GM12878 (cell line): Measurements from ENCODE around the gene FBLN7. TPM values are rescaled to one million over a fixed set of nuclear protein-coding genes. Genes with fewer than 3 reads are reported as not detected.

Experiments
- ATAC-seq: fragments of 200-7000 bp; cut with Tn5 transposase; 3 replicates; pipeline ENCODE4 v1.9.1; 2020; ENCODE audit warnings: mild to moderate bottlenecking, moderate library complexity
- BruUV-seq: library from RNA; stranded (reverse); fragments of 400-500 nt; replicated peaks from 2 replicates; lab custom pipeline; 2021; lab: Mats Ljungman, UMichigan
- CTCF ChIA-PET: fragments of 300-600 bp; sonication (Branson Sonifier 250); formaldehyde crosslinking; extraction: SDS; loops from one replicate; lab custom pipeline; 2021; ENCODE audit warnings: inconsistent platforms; lab: Yijun Ruan, JAX
- POLR2A ChIA-PET: fragments of 350-600 bp; formaldehyde crosslinking; extraction: SDS; loops from one replicate; lab custom pipeline; 2021; ENCODE audit warnings: inconsistent platforms; lab: Charles Lee
- RAD21 ChIA-PET: fragments of 300-600 bp; sonication (Branson Sonifier 250); formaldehyde crosslinking; loops from one replicate; lab custom pipeline; 2023; ENCODE audit warnings: antibody characterized with exemption; ENCODE audit not compliant: unreplicated experiment; lab: Charles Lee
- SMC1A ChIA-PET: fragments of 300-600 bp; sonication (Branson Sonifier 250); formaldehyde crosslinking; loops from one replicate; lab custom pipeline; 2023; ENCODE audit not compliant: unreplicated experiment, uncharacterized antibody; lab: Charles Lee
- DNase-seq: peaks from one replicate; pipeline ENCODE4 v3.0.0-alpha.2; 2011; ENCODE audit warnings: low read depth, low spot score
- FAIRE-seq: peaks from 3 replicates; lab custom pipeline; 2011; peaks lifted over from hg19 to GRCh38; lab: Jason Lieb, UNC
- H2AFZ ChIP-seq: 2 replicates; pipeline ENCODE4 v1.6.0; 2011; ENCODE audit warnings: low read depth, low read length, control low read depth; ENCODE audit not compliant: control insufficient read depth
- H3K27ac ChIP-seq: 2 replicates; pipeline ENCODE4 v1.5.1; 2011; ENCODE audit warnings: control low read depth; ENCODE audit not compliant: control insufficient read depth, insufficient read depth
- H3K27me3 ChIP-seq, 2 experiments: replicated peaks in 1 of 2; 2 replicates each; pipeline versions ENCODE4 v1.6.0 to v1.6.1; 2011; ENCODE audit warnings: low read length in 1 of 2; ENCODE audit not compliant: control insufficient read depth in 2 of 2, insufficient read depth in 2 of 2
- H3K36me3 ChIP-seq, 2 experiments: 2 replicates each; pipeline ENCODE4 v1.5.1; 2011; ENCODE audit warnings: low read length in 1 of 2; ENCODE audit not compliant: control insufficient read depth in 2 of 2, insufficient read depth in 2 of 2
- H3K4me1 ChIP-seq: 2 replicates; pipeline ENCODE4 v1.6.1; 2011; ENCODE audit warnings: mild to moderate bottlenecking, low read length, moderate library complexity, mixed read lengths; ENCODE audit not compliant: control insufficient read depth, insufficient read depth
- H3K4me2 ChIP-seq: 2 replicates; pipeline ENCODE4 v1.6.0; 2011; ENCODE audit warnings: control low read depth; ENCODE audit not compliant: control insufficient read depth, insufficient read depth
- H3K4me3 ChIP-seq: fragments of 200-600 bp; sonication (generic); 2 replicates; pipeline ENCODE4 v1.5.1; 2016
- H3K79me2 ChIP-seq: 2 replicates; pipeline ENCODE4 v1.6.0; 2011; ENCODE audit warnings: low read length; ENCODE audit not compliant: control insufficient read depth, insufficient read depth
- H3K9ac ChIP-seq: 2 replicates; pipeline ENCODE4 v1.8.0; 2011; ENCODE audit warnings: low read length, control low read depth, mixed read lengths; ENCODE audit not compliant: control insufficient read depth, insufficient read depth
- H3K9me3 ChIP-seq: replicated peaks from 3 replicates; pipeline ENCODE4 v1.5.1; 2011; ENCODE audit warnings: mild to moderate bottlenecking, low read length; ENCODE audit not compliant: control insufficient read depth, insufficient read depth
- H4K20me1 ChIP-seq: 2 replicates; pipeline ENCODE4 v1.6.0; 2011; ENCODE audit not compliant: control insufficient read depth, insufficient read depth
- CEBPB ChIP-seq, 2 experiments: fragments of 150-350 bp in 1 of 2; IDR thresholded peaks; 2 replicates each; pipeline ENCODE4 v1.6.1; 2012 to 2014; ENCODE audit warnings: low read depth in 2 of 2, low read length in 2 of 2, borderline replicate concordance in 1 of 2, inconsistent platforms in 1 of 2
- CTCF ChIP-seq, 3 experiments: IDR thresholded peaks in 2 of 3; conservative IDR thresholded peaks in 1 of 3; 2 replicates each; pipeline ENCODE4 v1.5.1; 2011; ENCODE audit warnings: low read depth in 3 of 3, low read length in 3 of 3, mild to moderate bottlenecking in 3 of 3, control low read depth in 2 of 3, moderate library complexity in 2 of 3, inconsistent platforms in 1 of 3, mixed read lengths in 1 of 3; ENCODE audit not compliant: control insufficient read depth in 2 of 3, insufficient read depth in 1 of 3; ENCODE audit errors: extremely low read depth in 1 of 3
- DPF2 ChIP-seq: fragments of 450-650 bp; IDR thresholded peaks from 2 replicates; pipeline ENCODE4 v1.6.1; 2017; ENCODE audit warnings: mild to moderate bottlenecking
- ETV6 ChIP-seq, 2 experiments: fragments of 450-650 bp in 1 of 2; IDR thresholded peaks in 1 of 2; conservative IDR thresholded peaks in 1 of 2; 2 replicates each; pipeline ENCODE4 v1.6.1; 2014; ENCODE audit warnings: antibody characterized with exemption in 1 of 2, borderline replicate concordance in 1 of 2, low read depth in 1 of 2, mild to moderate bottlenecking in 1 of 2, moderate library complexity in 1 of 2
- HCFC1 ChIP-seq: fragments of 150-350 bp; IDR thresholded peaks from 2 replicates; pipeline ENCODE4 v1.6.1; 2014; ENCODE audit warnings: low read length
- NFIC ChIP-seq: IDR thresholded peaks from 2 replicates; pipeline ENCODE4 v1.6.1; 2012; ENCODE audit warnings: low read depth, mild to moderate bottlenecking, inconsistent platforms, low read length, moderate library complexity
- PKNOX1 ChIP-seq: fragments of 450-650 bp; IDR thresholded peaks from 2 replicates; pipeline ENCODE4 v1.6.1; 2016; ENCODE audit warnings: mild to moderate bottlenecking
- POLR2AphosphoS5 ChIP-seq: IDR thresholded peaks from 2 replicates; pipeline ENCODE4 v1.6.1; 2011; ENCODE audit warnings: mild to moderate bottlenecking, low read length, inconsistent platforms
- RB1 ChIP-seq: fragments of 450-650 bp; formaldehyde crosslinking; IDR thresholded peaks from 2 replicates; pipeline ENCODE4 v1.6.1; 2017; ENCODE audit warnings: mild to moderate bottlenecking, borderline replicate concordance
- RELA ChIP-seq: fragments of 450-650 bp; IDR thresholded peaks from 2 replicates; pipeline ENCODE4 v1.8.0; 2014; ENCODE audit warnings: borderline replicate concordance; ENCODE audit not compliant: partially characterized antibody
- REST ChIP-seq: IDR thresholded peaks from 2 replicates; pipeline ENCODE4 v1.6.1; 2012; ENCODE audit warnings: mild to moderate bottlenecking, low read depth, low read length
- YBX1 ChIP-seq: fragments of 450-650 bp; IDR thresholded peaks from 2 replicates; pipeline ENCODE4 v1.6.1; 2016; ENCODE audit warnings: antibody characterized with exemption
- YY1 ChIP-seq: IDR thresholded peaks from 2 replicates; pipeline ENCODE4 v1.6.1; 2011; ENCODE audit warnings: low read depth, mild to moderate bottlenecking, low read length
- ZNF24 ChIP-seq: fragments of 450-650 bp; IDR thresholded peaks from 2 replicates; pipeline ENCODE4 v1.6.1; 2017; ENCODE audit warnings: antibody characterized with exemption, mild to moderate bottlenecking
- ZNF622 ChIP-seq: fragments of 450-650 bp; IDR thresholded peaks from 2 replicates; pipeline ENCODE4 v1.6.1; 2017; ENCODE audit warnings: mild to moderate bottlenecking, inconsistent platforms
- WGBS: methylation state at CpG from one replicate; pipeline ENCODE4 v1.1.6; 2016; ENCODE audit warnings: low lambda C conversion rate; ENCODE audit not compliant: insufficient replicate concordance, insufficient coverage; ENCODE audit errors: missing lambda C conversion rate; 5-methylcytosine and 5-hydroxymethylcytosine counted together
- in situ Hi-C: fragments of 300-500 bp; cut with MboI; formaldehyde crosslinking; loops from 9 replicates; pipeline ENCODE4 v1.14.3; 2018; ENCODE audit warnings: mixed read lengths
- intact Hi-C: fragments of 100-400 bp; cut with micrococcal nuclease; formaldehyde crosslinking; loops from one replicate; pipeline ENCODE4 v1.14.2; 2022; ENCODE audit not compliant: unreplicated experiment
- polyA plus RNA-seq, 11 experiments: library from polyadenylated mRNA; depleted of rRNA in 4 of 11; unstranded in 6 of 11; stranded (reverse) in 5 of 11; fragments of >200 nt; fragmentation: Nextera tagmentation in 4 of 11; fragmentation: Illumina TruSeq in 1 of 11; extraction: Ambion mirVana in 4 of 11; extraction: Trizol in 1 of 11; gene quantifications; 1 replicate in 1 of 11; 2 replicates in 10 of 11; pipeline versions ENCODE4 v1.2.1 to v1.2.3, GENCODE V29; 2011 to 2016; ENCODE audit warnings: inconsistent platforms in 2 of 11, missing spikeins in 2 of 11, low read depth in 1 of 11
- total RNA-seq, 4 experiments: library from RNA; depleted of rRNA in 3 of 4; stranded (reverse); fragments of >200 nt in 3 of 4; fragmentation: Illumina TruSeq in 1 of 4; extraction: Trizol in 1 of 4; gene quantifications; 2 replicates each; pipeline versions ENCODE4 v1.2.1 to v1.2.3, GENCODE V29; 2013 to 2021
- TF ChIP-seq, protein P1 (sequence below): IDR thresholded peaks from 2 replicates; pipeline ENCODE4 v1.6.1; 2011; ENCODE audit warnings: low read depth, mild to moderate bottlenecking, low read length, moderate library complexity, borderline replicate concordance; ENCODE audit errors: extremely low read depth
- TF ChIP-seq, protein P2 (sequence below): IDR thresholded peaks from 2 replicates; pipeline ENCODE4 v1.6.1; 2011; ENCODE audit warnings: low read depth, low read length, improper control_type of control experiment, borderline replicate concordance

The FBLN7 gene
- total and polyA plus RNA-seq, 10 of the 15 experiments (the other 5 are each of a cell fraction or from before 2014, with no cell fraction given), result 0.01 to 0.10 (median 0.01) TPM; not detected in 7

DNA sequence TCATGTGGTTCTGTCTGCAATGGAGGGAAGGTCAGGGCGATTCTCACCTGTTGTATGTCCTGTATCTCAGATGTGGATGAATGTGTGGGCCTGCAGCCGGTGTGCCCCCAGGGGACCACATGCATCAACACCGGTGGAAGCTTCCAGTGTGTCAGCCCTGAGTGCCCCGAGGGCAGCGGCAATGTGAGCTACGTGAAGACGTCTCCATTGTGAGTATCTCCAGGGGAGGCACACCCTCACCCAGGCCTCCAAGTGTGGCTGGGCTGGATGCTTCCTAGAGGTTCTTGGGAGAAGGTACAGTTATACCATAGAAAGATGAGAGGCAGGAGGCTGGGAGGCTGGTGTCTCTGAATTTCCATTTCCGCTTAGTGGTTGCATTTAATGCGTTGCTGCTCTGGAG is 46.9 kb downstream of the FBLN7 start:
- WGBS, result 66% methylated on average over 9 of the region's 9 CpGs

More for the DNA sequence above, 46.9 kb downstream of the FBLN7 start:
- Histone ChIP-seq H3K9me3 (no peaks in the 10 kb centered on the region; the same call in 2 of the 3 replicates), H3K4me3 (no peak overlapping the region), H3K79me2 (no peaks in the 10 kb centered on the region), H3K27me3 (peaks cover 0 to 7% of the 10 kb centered on the region in 2 experiments), H2AFZ (no peak overlapping the region), H3K4me1 (peaks cover 8% of the 10 kb centered on the region), H3K27ac (no peak overlapping the region), H3K9ac (no peak overlapping the region), H3K36me3 (no peaks in the 10 kb centered on the region), H3K4me2 (no peak overlapping the region), H4K20me1 (no peaks in the 10 kb centered on the region)
- ChIA-PET CTCF (no interaction called here), RAD21 (no interaction called here), POLR2A (no interaction called here), SMC1A (no interaction called here)
- ATAC-seq (no peak), FAIRE-seq (no peak), DNase-seq (no peak)
- in situ Hi-C loops, result no loop called here
- no TSS peak for BruUV-seq
- TF ChIP-seq RB1 (no peak), YBX1 (no peak), CTCF (IDR thresholded peaks at IDR 0.05 in 2 of 3, conservative IDR thresholded peaks at IDR 0.05 in 1 of 3; ENCODE audit: control insufficient read depth in 2 of 3, extremely low read depth in 1 of 3, insufficient read depth in 1 of 3, low read depth in 3 of 3, low read length in 3 of 3) (no peak), ZNF622 (no peak), HCFC1 (no peak), PKNOX1 (no peak), POLR2AphosphoS5 (no peak), NFIC (no peak), RELA (no peak), ETV6 (conservative IDR thresholded peaks at IDR 0.05 in 1 of 2, IDR thresholded peaks at IDR 0.05 in 1 of 2; ENCODE audit: borderline replicate concordance in 1 of 2, low read depth in 1 of 2) (no peak), REST (no peak), DPF2 (no peak), ZNF24 (no peak), CEBPB (IDR thresholded peaks at IDR 0.05; ENCODE audit: borderline replicate concordance in 1 of 2, low read depth in 2 of 2, low read length in 2 of 2) (no peak), YY1 (no peak)
- TF ChIP-seq, protein P1, sequence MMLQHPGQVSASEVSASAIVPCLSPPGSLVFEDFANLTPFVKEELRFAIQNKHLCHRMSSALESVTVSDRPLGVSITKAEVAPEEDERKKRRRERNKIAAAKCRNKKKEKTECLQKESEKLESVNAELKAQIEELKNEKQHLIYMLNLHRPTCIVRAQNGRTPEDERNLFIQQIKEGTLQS, result no peak
- TF ChIP-seq, protein P2, sequence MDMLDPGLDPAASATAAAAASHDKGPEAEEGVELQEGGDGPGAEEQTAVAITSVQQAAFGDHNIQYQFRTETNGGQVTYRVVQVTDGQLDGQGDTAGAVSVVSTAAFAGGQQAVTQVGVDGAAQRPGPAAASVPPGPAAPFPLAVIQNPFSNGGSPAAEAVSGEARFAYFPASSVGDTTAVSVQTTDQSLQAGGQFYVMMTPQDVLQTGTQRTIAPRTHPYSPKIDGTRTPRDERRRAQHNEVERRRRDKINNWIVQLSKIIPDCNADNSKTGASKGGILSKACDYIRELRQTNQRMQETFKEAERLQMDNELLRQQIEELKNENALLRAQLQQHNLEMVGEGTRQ, result no peak
- intact Hi-C loops, result no loop called here
